ENCODE measurements around the gene C2orf76.

The C2orf76 gene

DNA sequence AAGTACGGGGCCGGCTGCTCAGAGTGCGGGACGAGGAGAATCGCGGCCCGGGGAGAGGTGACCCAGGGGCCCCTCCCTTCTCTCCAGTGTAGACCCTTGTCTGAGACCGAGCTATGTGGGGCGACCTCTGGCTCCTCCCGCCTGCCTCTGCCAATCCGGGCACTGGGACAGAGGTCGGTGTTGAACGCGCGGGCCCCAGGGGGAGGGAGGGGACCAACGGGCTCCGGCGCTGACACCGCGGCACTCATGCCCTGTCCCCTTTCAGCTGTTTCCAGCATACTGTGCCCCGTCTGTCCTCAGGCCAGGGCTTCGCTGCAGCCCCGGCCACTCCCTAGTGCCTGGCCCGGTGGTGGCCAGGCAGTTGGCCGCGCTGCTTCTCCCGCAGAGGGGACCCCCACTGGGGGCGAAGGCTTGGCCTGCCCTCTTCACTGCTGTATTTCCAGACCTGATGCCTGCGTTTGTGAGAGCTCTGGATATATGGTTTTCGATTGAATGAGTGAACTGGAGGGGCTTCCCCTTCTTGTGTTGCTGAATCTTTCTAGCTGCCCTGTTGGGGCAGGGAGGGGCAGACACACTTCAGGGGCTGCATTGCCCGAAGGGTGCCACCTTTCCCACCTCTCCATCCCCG is 952 bp upstream of the C2orf76 start:
- peak; percentile 30 for DNase-seq (ENCODE audit: low read depth)
- H3K4me3 ChIP-seq (ENCODE audit: low read length): peak overlapping the region; percentile 93
- TF ChIP-seq, protein P1, sequence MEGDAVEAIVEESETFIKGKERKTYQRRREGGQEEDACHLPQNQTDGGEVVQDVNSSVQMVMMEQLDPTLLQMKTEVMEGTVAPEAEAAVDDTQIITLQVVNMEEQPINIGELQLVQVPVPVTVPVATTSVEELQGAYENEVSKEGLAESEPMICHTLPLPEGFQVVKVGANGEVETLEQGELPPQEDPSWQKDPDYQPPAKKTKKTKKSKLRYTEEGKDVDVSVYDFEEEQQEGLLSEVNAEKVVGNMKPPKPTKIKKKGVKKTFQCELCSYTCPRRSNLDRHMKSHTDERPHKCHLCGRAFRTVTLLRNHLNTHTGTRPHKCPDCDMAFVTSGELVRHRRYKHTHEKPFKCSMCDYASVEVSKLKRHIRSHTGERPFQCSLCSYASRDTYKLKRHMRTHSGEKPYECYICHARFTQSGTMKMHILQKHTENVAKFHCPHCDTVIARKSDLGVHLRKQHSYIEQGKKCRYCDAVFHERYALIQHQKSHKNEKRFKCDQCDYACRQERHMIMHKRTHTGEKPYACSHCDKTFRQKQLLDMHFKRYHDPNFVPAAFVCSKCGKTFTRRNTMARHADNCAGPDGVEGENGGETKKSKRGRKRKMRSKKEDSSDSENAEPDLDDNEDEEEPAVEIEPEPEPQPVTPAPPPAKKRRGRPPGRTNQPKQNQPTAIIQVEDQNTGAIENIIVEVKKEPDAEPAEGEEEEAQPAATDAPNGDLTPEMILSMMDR (IDR thresholded peaks at IDR 0.05; ENCODE audit: insufficient read depth, low read depth, low read length, missing control alignments): no peak

DNA sequence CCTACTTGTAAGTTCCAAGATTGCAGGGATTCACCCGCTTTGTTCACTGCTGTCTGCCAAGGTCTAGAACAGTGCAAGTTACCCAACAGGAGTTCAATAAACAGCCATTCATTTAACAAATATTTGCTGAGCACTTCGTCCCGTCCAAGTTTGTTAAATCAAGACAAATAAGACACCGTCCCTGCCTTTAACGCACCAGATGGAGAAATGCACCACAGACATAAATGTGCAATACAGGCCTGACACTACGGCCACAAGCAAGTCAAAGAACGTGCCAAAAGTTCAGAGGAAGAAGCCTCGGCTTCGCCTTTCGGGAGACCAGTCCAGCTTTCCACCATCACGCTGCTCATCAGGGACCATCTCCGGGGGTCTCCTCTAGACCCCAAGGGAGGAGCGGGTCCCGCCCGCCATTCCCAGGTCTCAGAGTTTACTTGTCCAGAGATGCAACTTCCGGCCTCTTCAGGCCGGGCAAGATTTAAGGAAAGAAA is 429 bp downstream of the C2orf76 start:
- TF ChIP-seq, protein P1 (IDR thresholded peaks at IDR 0.05; ENCODE audit: insufficient read depth, low read depth, low read length, missing control alignments): no peak
- peak overlapping the region; percentile 93 for H3K4me3 ChIP-seq (ENCODE audit: low read length)
- peak; percentile 32 for DNase-seq (ENCODE audit: low read depth)

DNA sequence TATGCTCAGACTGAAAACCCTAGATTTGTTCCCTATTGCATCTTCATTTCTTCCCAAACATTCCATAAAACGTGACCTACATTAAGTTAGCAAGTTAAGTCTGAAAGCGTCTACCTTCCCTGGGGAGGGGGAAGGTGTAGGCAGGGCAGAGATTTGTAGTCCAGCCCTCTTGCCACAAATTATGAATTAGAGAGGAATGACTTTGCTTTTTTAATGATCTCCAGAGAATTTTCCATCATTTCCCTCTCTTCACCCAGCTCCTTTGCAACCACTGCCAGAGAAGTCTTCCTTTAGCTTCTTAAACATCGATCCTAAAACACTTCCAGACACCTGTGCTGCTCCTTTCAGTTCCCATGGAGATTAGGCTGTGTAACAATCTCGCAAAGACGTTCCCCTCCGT is 1.2 kb downstream of the C2orf76 start:
- peak overlapping the region; percentile 93 for H3K4me3 ChIP-seq (ENCODE audit: low read length)
- no peak for DNase-seq (ENCODE audit: low read depth)
- TF ChIP-seq, protein P1 (IDR thresholded peaks at IDR 0.05; ENCODE audit: insufficient read depth, low read depth, low read length, missing control alignments): no peak

DNA sequence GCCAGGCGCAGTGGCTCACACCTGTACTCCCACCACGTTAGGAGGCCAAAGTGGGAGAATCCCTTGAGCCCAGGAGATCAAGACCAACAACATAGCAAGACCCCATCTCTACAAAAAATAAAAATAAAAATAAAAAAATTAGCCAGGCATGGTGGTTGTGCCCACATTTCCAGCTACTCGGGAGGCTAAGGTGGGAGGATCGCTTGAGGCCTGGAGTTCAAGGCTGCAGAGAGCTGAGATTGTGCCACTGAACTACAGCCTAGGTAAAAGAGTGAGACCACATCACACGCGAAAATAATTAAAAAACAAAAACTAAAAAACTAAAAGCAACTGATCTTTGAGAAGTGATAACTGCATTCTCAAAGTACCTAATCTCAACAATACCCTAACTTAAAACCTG is 1.8 kb downstream of the C2orf76 start:
- no peak overlapping the region for H3K4me3 ChIP-seq (ENCODE audit: low read length)

DNA sequence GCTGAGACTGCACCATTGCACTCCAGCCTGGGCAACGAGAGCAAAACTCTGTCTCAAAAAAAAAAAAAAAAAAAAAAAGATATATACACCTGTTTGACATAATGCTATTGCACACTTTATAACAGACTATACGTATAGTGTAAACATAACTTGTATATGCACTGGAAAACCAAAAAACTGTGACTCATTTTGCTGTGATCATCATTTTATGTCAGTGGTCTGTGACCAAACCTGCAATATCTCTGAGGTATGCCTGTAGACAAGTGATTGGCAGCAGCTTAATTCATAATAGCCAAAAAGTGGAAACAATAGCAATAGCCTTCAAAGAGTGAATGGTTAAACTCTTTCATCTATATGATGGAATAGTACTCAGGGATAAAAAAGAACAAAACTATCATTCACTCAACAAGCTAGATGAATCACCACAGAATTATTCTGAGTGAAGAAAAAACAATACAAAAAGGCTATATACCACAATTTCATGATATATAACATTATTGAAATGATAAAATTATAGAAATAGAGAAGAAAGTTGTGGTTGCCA is 6.1 kb downstream of the C2orf76 start:
- no peak overlapping the region for H3K4me3 ChIP-seq (ENCODE audit: low read length)
- TF ChIP-seq, protein P1 (IDR thresholded peaks at IDR 0.05; ENCODE audit: insufficient read depth, low read depth, low read length, missing control alignments): no peak
- no peak for DNase-seq (ENCODE audit: low read depth)

More for the DNA sequence above, 1.8 kb downstream of the C2orf76 start:
- TF ChIP-seq, protein P1 (IDR thresholded peaks at IDR 0.05; ENCODE audit: insufficient read depth, low read depth, low read length, missing control alignments): no peak
- DNase-seq (ENCODE audit: low read depth): no peak

DNA sequence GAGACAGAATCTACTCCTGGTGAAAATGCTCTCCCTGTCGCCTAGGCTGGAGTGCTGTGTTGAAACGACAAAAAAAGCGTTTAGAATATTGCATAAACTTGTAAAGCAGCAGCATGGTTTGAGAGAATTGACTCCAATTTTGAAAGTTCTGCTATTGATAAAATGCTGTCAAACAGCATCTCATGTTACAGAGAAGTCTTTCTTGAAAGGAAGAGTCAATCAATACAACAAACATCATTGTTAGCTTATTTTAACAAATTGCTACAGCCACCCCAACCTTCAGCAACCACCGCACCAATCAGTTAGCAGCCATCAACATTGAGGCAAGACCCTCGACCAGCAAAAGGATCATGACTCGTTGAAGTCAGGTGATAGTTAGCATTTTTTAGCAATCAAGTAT is 6.9 kb downstream of the C2orf76 start:
- H3K4me3 ChIP-seq (ENCODE audit: low read length): no peak overlapping the region
- no peak for DNase-seq (ENCODE audit: low read depth)
- TF ChIP-seq, protein P1 (IDR thresholded peaks at IDR 0.05; ENCODE audit: insufficient read depth, low read depth, low read length, missing control alignments): no peak

DNA sequence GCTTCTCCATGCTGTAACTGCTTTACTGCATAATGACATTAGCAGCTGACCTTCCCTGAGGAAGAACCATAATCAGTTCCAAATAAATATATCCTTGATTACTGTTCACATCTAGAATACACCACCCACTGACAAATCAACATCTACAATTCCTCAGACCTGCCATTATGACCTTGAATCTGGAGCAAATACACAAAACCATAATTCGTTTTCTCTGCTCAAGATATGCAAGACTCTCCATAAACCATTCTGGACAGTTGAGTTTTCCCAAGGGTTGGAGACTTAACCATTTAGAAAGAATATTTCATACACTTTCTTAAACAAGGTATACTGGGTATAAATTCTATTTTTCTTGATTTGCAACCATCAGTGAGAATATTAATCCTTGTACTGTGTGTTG is 11.8 kb downstream of the C2orf76 start:
- no peak for DNase-seq (ENCODE audit: low read depth)
- H3K4me3 ChIP-seq (ENCODE audit: low read length): no peak overlapping the region
- TF ChIP-seq, protein P1 (IDR thresholded peaks at IDR 0.05; ENCODE audit: insufficient read depth, low read depth, low read length, missing control alignments): no peak
